NB4 (cell line): ENCODE results near the gene EWSR1.

Experiments used
- DNase-seq: peaks from one replicate; pipeline ENCODE4 v3.0.0; 2010; ENCODE audit warnings: low read depth
- H3K4me3 ChIP-seq: one replicate; pipeline ENCODE4 v1.5.1; 2011; ENCODE audit warnings: mild to moderate bottlenecking, low read depth, low read length, moderate library complexity
- CTCF ChIP-seq: IDR thresholded peaks from one replicate; pipeline ENCODE4 v1.5.1; 2012; ENCODE audit warnings: low read depth, low read length
- MAX ChIP-seq: IDR thresholded peaks from 2 replicates; pipeline ENCODE4 v1.6.1; 2011; ENCODE audit warnings: low read depth, low read length
- MYC ChIP-seq: IDR thresholded peaks from 2 replicates; pipeline ENCODE4 v1.6.1; 2011; ENCODE audit warnings: low read depth, low read length
- POLR2A ChIP-seq: IDR thresholded peaks from 2 replicates; pipeline ENCODE4 v1.6.1; 2011; ENCODE audit warnings: mild to moderate bottlenecking; ENCODE audit not compliant: insufficient read length; ENCODE audit errors: extremely low read depth

The EWSR1 gene

GRCh38 chr22:29328566-29329500 is 60.8 kb downstream of the EWSR1 start:
- TF ChIP-seq MYC, result no peak
- TF ChIP-seq MAX, result no peak
- TF ChIP-seq POLR2A, result no peak
- no peak for TF ChIP-seq CTCF
- DNase-seq, result no peak
- H3K4me3 ChIP-seq, result no peak overlapping the region

- no peak overlapping the region for H3K4me3 ChIP-seq
- DNase-seq, result no peak
- TF ChIP-seq POLR2A (no peak), MYC (no peak), CTCF (no peak), MAX (no peak)
Measured at GRCh38 chr22:29329581-29329980, 61.5 kb downstream of the EWSR1 start.

GRCh38 chr22:29330291-29330690 is 62.2 kb downstream of the EWSR1 start:
- no peak for DNase-seq
- no peak overlapping the region for H3K4me3 ChIP-seq
- no peak for TF ChIP-seq MAX

GRCh38 chr22:29330753-29331152 is 62.7 kb downstream of the EWSR1 start:
- no peak overlapping the region for H3K4me3 ChIP-seq
- no peak for TF ChIP-seq MAX
- DNase-seq, result peak; percentile 42

- TF ChIP-seq POLR2A (no peak), MYC (no peak), CTCF (no peak), MAX (no peak)
- no peak for DNase-seq
Measured at GRCh38 chr22:29331213-29331612, 63.1 kb downstream of the EWSR1 start.

GRCh38 chr22:29331658-29332300 is 63.7 kb downstream of the EWSR1 start:
- no peak for TF ChIP-seq CTCF
- TF ChIP-seq MYC, result no peak
- no peak for TF ChIP-seq MAX
- no peak for TF ChIP-seq POLR2A
- no peak for DNase-seq
- H3K4me3 ChIP-seq, result no peak overlapping the region

More at GRCh38 chr22:29331213-29331612, 63.1 kb downstream of the EWSR1 start:
- H3K4me3 ChIP-seq, result no peak overlapping the region
